ENCODE measurements around the gene SEC24B. TPM values are rescaled to one million over a fixed set of nuclear protein-coding genes. Genes with fewer than 3 reads are reported as not detected.

SEC24B gene
- total and polyA plus RNA-seq, 12 donors: 7.3 to 34.1 (median 29.6) TPM

- Histone ChIP-seq H3K36me3 (peaks cover 0 to 59% (median 16%) of the 10 kb centered on the region in 9 donors), H3K4me3 (no peak overlapping the region), H3K4me1 (peaks cover 0 to 68% (median 20%) of the 10 kb centered on the region in 9 donors), H3K27me3 (no peaks in the 10 kb centered on the region), H3K27ac (peak overlapping the region in 3 of 10 donors; percentile 1 to 17 (median 14)), H3K9me3 (no peaks in the 10 kb centered on the region)
- peak in 1 of 2 donors; percentile 25 for DNase-seq
- TF ChIP-seq, protein P1, sequence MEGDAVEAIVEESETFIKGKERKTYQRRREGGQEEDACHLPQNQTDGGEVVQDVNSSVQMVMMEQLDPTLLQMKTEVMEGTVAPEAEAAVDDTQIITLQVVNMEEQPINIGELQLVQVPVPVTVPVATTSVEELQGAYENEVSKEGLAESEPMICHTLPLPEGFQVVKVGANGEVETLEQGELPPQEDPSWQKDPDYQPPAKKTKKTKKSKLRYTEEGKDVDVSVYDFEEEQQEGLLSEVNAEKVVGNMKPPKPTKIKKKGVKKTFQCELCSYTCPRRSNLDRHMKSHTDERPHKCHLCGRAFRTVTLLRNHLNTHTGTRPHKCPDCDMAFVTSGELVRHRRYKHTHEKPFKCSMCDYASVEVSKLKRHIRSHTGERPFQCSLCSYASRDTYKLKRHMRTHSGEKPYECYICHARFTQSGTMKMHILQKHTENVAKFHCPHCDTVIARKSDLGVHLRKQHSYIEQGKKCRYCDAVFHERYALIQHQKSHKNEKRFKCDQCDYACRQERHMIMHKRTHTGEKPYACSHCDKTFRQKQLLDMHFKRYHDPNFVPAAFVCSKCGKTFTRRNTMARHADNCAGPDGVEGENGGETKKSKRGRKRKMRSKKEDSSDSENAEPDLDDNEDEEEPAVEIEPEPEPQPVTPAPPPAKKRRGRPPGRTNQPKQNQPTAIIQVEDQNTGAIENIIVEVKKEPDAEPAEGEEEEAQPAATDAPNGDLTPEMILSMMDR (IDR thresholded peaks at IDR 0.05): no peak
- 27 to 37% methylated on average over 2 of the region's 2 CpGs for WGBS, 2 donors
- intact Hi-C loops (cut with DNase I): no loop called here
- peak in 7 of 8 donors; percentile 49 to 88 (median 71) for ATAC-seq
Measured at GRCh38 chr4:109465069-109465468, 31.5 kb downstream of the SEC24B start.

DNA sequence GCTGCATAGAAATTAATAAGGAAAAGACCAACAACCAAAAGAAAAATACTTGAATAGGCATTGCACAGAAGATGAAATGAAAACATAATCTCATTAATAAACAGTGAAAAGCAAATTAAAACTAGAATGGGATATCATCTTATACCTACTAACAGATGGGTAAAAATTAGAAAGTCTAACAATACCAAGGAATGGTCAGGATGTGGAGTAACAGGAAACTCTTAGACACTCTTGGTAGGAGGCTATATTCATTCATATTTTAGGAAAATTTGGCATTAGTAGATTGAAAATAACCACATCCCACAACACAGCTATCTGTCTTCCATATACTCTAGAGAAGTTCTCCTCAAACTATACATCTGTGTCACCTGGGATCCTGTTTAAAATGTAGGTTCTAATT is 36.3 kb downstream of the SEC24B start:
- intact Hi-C loops (cut with DNase I): loop anchor here in 1 of 10 donors (5.0 kb wide), 1 partner anchor 33 kb away; no protein-coding TSS in a partner anchor

GRCh38 chr4:109472343-109472761 is 38.7 kb downstream of the SEC24B start:
- H3K4me3 ChIP-seq: no peak overlapping the region
- peaks cover 0 to 47% (median 12%) of the 10 kb centered on the region in 9 donors for H3K36me3 ChIP-seq
- H3K4me1 ChIP-seq: peaks cover 0 to 67% (median 23%) of the 10 kb centered on the region in 9 donors
- 49 to 51% methylated on average over 3 of the region's 3 CpGs for WGBS, 2 donors
- no peaks in the 10 kb centered on the region for H3K27me3 ChIP-seq
- DNase-seq (no peak), ATAC-seq (peak in 2 of 8 donors; percentile 46 to 67)
- H3K27ac ChIP-seq: no peak overlapping the region
- intact Hi-C loops (cut with DNase I): loop anchor here in 1 of 10 donors (5.0 kb wide), 1 partner anchor 35 kb away; no protein-coding TSS in a partner anchor
- TF ChIP-seq, protein P1 (IDR thresholded peaks at IDR 0.05): no peak
- no peaks in the 10 kb centered on the region for H3K9me3 ChIP-seq

More for the DNA sequence above, 36.3 kb downstream of the SEC24B start:
- Histone ChIP-seq H3K4me3 (no peak overlapping the region), H3K36me3 (peaks cover 0 to 61% (median 12%) of the 10 kb centered on the region in 9 donors), H3K27ac (no peak overlapping the region), H3K9me3 (no peaks in the 10 kb centered on the region), H3K27me3 (no peaks in the 10 kb centered on the region), H3K4me1 (peaks cover 0 to 87% (median 32%) of the 10 kb centered on the region in 9 donors)
- ATAC-seq (no peak), DNase-seq (no peak)
- TF ChIP-seq, protein P1 (IDR thresholded peaks at IDR 0.05): no peak

DNA sequence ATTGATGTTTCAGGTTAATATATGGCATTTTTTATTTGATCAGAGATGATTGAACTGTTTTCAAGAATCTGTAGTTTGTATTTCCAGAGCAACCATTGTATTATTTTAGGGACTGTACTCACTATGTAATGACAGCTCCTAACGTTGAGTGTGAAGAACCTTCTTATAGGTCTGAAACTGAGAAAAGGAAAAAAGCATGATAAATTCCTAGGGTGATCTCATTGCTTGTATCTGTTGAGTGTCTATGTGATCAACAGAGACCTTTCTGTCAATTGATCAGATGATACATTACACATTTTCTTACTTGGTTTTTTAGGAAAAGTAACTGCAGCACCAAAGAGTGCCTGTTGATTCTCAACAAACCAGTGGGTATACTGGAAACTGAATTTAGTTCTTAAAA is 40.2 kb downstream of the SEC24B start:
- H3K9me3 ChIP-seq: no peaks in the 10 kb centered on the region
- 32 to 42% methylated on average over 1 of the region's 1 CpG for WGBS, 2 donors
- ATAC-seq: no peak
- H3K4me1 ChIP-seq: peaks cover 0 to 56% (median 23%) of the 10 kb centered on the region in 9 donors
- H3K27ac ChIP-seq: no peak overlapping the region
- intact Hi-C loops (cut with DNase I): loop anchor here in 1 of 10 donors (5.0 kb wide), 1 partner anchor 37 kb away; no protein-coding TSS in a partner anchor
- TF ChIP-seq, protein P1 (IDR thresholded peaks at IDR 0.05): no peak
- H3K27me3 ChIP-seq: no peaks in the 10 kb centered on the region
- no peak for DNase-seq
- H3K36me3 ChIP-seq: peaks cover 0 to 42% (median 12%) of the 10 kb centered on the region in 9 donors
- H3K4me3 ChIP-seq: no peak overlapping the region

Data from heart right ventricle (tissue), 16 donors.